HepG2 (cell line): Measurements from ENCODE around the gene PRSS36. TPM values are rescaled to one million over a fixed set of nuclear protein-coding genes. Genes with fewer than 3 reads are reported as not detected.
A peak's percentile ranks its signal among the peaks of the same experiment; 100 is the strongest.

Experiments
- FOXO1 ChIP-seq: sonication (generic); formaldehyde crosslinking; IDR thresholded peaks from 2 replicates; pipeline ENCODE4 v1.4.0; 2020; ENCODE audit warnings: missing genetic modification reagents
- GABPB1 ChIP-seq: IDR thresholded peaks from 2 replicates; pipeline ENCODE4 v1.6.1; 2016; ENCODE audit warnings: mild to moderate bottlenecking, missing genetic modification reagents, moderate library complexity, missing compliant biosample characterization
- HOXA5 ChIP-seq: sonication (generic); formaldehyde crosslinking; IDR thresholded peaks from 2 replicates; pipeline ENCODE4 v1.4.0; 2020; ENCODE audit warnings: missing genetic modification reagents
- POLR2G ChIP-seq: fragments of 200-400 bp; formaldehyde crosslinking; IDR thresholded peaks from 2 replicates; pipeline ENCODE4 v1.6.1; 2018; ENCODE audit warnings: mild to moderate bottlenecking, low read depth, low read length, moderate library complexity
- SOX13 ChIP-seq, 3 experiments: fragments of 450-650 bp in 1 of 3; sonication (generic) in 1 of 3; formaldehyde crosslinking in 1 of 3; IDR thresholded peaks in 2 of 3; conservative IDR thresholded peaks in 1 of 3; 2 replicates each; pipeline versions ENCODE4 v1.5.0 to v1.6.1; 2016 to 2020; ENCODE audit warnings: antibody characterized with exemption in 1 of 3, mild to moderate bottlenecking in 1 of 3, missing compliant biosample characterization in 1 of 3, missing genetic modification reagents in 1 of 3, moderate library complexity in 1 of 3
- YEATS4 ChIP-seq: sonication (generic); formaldehyde crosslinking; IDR thresholded peaks from 2 replicates; pipeline ENCODE4 v1.4.0; 2020; ENCODE audit warnings: missing genetic modification reagents, borderline replicate concordance
- ZFX ChIP-seq: sonication (generic); formaldehyde crosslinking; IDR thresholded peaks from 2 replicates; pipeline ENCODE4 v1.4.0; 2020; ENCODE audit warnings: mild to moderate bottlenecking, low read depth, missing genetic modification reagents, moderate library complexity
- ZKSCAN8 ChIP-seq: IDR thresholded peaks from 2 replicates; pipeline ENCODE4 v1.6.1; 2016; ENCODE audit warnings: borderline replicate concordance, missing genetic modification reagents, missing compliant biosample characterization
- polyA plus RNA-seq, 8 experiments: library from polyadenylated mRNA; depleted of rRNA in 3 of 8; stranded (reverse) in 7 of 8; unstranded in 1 of 8; fragments of >200 nt; fragmentation: Illumina TruSeq in 4 of 8; extraction: Trizol in 4 of 8; gene quantifications; 2 replicates each; pipeline versions ENCODE4 v1.2.1 to v1.2.3, GENCODE V29; 2011 to 2016; ENCODE audit warnings: low read depth in 4 of 8, missing spikeins in 1 of 8, mixed read lengths in 1 of 8; ENCODE audit not compliant: insufficient read depth in 1 of 8
- total RNA-seq, 5 experiments: library from RNA; depleted of rRNA; stranded (reverse); fragments of >200 nt; fragmentation: Illumina TruSeq; extraction: Trizol; gene quantifications; 2 replicates each; pipeline ENCODE4 v1.2.3, GENCODE V29; 2016; ENCODE audit warnings: low read depth in 1 of 5
- TF ChIP-seq, protein P1 (sequence below): IDR thresholded peaks from 2 replicates; pipeline ENCODE4 v1.4.0; 2020; ENCODE audit warnings: mild to moderate bottlenecking, missing genetic modification reagents
- TF ChIP-seq, protein P2 (sequence below): sonication (generic); formaldehyde crosslinking; IDR thresholded peaks from 2 replicates; pipeline ENCODE4 v1.4.0; 2020; ENCODE audit warnings: missing genetic modification reagents
- TF ChIP-seq, protein P3 (sequence below): IDR thresholded peaks from 2 replicates; pipeline ENCODE4 v1.6.1; 2018; ENCODE audit warnings: missing genetic modification reagents, mild to moderate bottlenecking, missing compliant biosample characterization
- TF ChIP-seq, protein P4 (sequence below): sonication (generic); formaldehyde crosslinking; IDR thresholded peaks from 2 replicates; pipeline ENCODE4 v1.4.0; 2020; ENCODE audit warnings: missing genetic modification reagents; ENCODE audit errors: not compliant biosample characterization

The PRSS36 gene
- total and polyA plus RNA-seq, 2 of the 13 experiments (the other 11 are each of a cell fraction or from before 2014, with no cell fraction given) = 1.5 to 2.1 TPM

DNA sequence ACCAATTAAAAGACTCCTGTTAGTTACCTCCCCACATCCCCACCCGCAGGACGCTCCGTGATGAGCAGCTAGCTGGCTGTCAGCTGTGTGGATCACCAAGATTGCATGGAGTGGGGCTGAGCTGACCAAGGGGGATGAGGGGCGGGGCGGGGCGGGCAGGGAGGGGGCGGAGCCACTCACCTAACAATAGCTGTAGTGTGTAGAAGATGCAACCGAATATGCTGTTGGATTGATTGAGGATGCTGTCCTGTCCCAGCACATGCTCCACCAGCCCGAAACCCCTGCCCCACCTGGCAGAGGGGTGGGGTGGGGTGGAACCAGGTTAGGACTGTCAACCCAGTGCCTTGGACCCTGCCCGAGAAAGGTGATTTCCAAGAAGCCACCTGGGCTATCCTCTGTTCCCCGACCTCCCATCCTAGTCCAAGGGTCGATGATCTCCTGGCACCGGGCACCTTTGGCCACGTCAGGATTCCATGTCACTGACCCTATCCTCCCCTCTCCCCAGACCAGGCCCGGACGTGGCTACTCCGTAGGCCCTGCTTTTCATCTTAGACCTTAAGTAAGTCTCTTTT, 56.6 kb downstream of the PRSS36 start (continued):
- no peak for TF ChIP-seq ZKSCAN8 (CRISPR knock-in tag)
- TF ChIP-seq SOX13 (IDR thresholded peaks at IDR 0.05) = no peak
- TF ChIP-seq SOX13 (CRISPR knock-in tag; conservative IDR thresholded peaks at IDR 0.05 in 1 of 2, IDR thresholded peaks at IDR 0.05 in 1 of 2) = 0 out of 4 replicates have a peak, but pooled peaks of 1 of the 2 experiments have one; percentile 47
- peak; percentile 21; the same call in 1 of the 2 replicates for TF ChIP-seq HOXA5 (CRISPR knock-in tag)
- TF ChIP-seq ZFX = peak; percentile 12; the same call in 1 of the 2 replicates
- 0 out of 2 replicates have a peak, but pooled peaks have one; percentile 26 for TF ChIP-seq FOXO1 (CRISPR knock-in tag)
- peak; percentile 20; the same call in 1 of the 2 replicates for TF ChIP-seq YEATS4 (CRISPR knock-in tag)
- TF ChIP-seq, protein P1, sequence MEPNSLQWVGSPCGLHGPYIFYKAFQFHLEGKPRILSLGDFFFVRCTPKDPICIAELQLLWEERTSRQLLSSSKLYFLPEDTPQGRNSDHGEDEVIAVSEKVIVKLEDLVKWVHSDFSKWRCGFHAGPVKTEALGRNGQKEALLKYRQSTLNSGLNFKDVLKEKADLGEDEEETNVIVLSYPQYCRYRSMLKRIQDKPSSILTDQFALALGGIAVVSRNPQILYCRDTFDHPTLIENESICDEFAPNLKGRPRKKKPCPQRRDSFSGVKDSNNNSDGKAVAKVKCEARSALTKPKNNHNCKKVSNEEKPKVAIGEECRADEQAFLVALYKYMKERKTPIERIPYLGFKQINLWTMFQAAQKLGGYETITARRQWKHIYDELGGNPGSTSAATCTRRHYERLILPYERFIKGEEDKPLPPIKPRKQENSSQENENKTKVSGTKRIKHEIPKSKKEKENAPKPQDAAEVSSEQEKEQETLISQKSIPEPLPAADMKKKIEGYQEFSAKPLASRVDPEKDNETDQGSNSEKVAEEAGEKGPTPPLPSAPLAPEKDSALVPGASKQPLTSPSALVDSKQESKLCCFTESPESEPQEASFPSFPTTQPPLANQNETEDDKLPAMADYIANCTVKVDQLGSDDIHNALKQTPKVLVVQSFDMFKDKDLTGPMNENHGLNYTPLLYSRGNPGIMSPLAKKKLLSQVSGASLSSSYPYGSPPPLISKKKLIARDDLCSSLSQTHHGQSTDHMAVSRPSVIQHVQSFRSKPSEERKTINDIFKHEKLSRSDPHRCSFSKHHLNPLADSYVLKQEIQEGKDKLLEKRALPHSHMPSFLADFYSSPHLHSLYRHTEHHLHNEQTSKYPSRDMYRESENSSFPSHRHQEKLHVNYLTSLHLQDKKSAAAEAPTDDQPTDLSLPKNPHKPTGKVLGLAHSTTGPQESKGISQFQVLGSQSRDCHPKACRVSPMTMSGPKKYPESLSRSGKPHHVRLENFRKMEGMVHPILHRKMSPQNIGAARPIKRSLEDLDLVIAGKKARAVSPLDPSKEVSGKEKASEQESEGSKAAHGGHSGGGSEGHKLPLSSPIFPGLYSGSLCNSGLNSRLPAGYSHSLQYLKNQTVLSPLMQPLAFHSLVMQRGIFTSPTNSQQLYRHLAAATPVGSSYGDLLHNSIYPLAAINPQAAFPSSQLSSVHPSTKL (CRISPR knock-in tag) = peak; percentile 23; the same call in 1 of the 2 replicates
- TF ChIP-seq GABPB1 = 0 out of 2 replicates have a peak, but pooled peaks have one; percentile 20
- TF ChIP-seq, protein P2, sequence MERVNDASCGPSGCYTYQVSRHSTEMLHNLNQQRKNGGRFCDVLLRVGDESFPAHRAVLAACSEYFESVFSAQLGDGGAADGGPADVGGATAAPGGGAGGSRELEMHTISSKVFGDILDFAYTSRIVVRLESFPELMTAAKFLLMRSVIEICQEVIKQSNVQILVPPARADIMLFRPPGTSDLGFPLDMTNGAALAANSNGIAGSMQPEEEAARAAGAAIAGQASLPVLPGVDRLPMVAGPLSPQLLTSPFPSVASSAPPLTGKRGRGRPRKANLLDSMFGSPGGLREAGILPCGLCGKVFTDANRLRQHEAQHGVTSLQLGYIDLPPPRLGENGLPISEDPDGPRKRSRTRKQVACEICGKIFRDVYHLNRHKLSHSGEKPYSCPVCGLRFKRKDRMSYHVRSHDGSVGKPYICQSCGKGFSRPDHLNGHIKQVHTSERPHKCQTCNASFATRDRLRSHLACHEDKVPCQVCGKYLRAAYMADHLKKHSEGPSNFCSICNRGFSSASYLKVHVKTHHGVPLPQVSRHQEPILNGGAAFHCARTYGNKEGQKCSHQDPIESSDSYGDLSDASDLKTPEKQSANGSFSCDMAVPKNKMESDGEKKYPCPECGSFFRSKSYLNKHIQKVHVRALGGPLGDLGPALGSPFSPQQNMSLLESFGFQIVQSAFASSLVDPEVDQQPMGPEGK (CRISPR knock-in tag) = 0 out of 2 replicates have a peak, but pooled peaks have one; percentile 27
- TF ChIP-seq, protein P3, sequence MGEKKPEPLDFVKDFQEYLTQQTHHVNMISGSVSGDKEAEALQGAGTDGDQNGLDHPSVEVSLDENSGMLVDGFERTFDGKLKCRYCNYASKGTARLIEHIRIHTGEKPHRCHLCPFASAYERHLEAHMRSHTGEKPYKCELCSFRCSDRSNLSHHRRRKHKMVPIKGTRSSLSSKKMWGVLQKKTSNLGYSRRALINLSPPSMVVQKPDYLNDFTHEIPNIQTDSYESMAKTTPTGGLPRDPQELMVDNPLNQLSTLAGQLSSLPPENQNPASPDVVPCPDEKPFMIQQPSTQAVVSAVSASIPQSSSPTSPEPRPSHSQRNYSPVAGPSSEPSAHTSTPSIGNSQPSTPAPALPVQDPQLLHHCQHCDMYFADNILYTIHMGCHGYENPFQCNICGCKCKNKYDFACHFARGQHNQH = peak; percentile 18; the same call in 1 of the 2 replicates
- TF ChIP-seq, protein P4, sequence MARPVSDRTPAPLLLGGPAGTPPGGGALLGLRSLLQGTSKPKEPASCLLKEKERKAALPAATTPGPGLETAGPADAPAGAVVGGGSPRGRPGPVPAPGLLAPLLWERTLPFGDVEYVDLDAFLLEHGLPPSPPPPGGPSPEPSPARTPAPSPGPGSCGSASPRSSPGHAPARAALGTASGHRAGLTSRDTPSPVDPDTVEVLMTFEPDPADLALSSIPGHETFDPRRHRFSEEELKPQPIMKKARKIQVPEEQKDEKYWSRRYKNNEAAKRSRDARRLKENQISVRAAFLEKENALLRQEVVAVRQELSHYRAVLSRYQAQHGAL (CRISPR knock-in tag) = no peak
- TF ChIP-seq POLR2G = no peak; the same call in 1 of the 2 replicates
